NCI-H1105 (cell line): ENCODE measurements around the gene USP5.
"Not testable (repeated sequence)": the region's sequence is repeated elsewhere in the genome, so short reads cannot be mapped to it uniquely, and the experiment has no call there.

ENCODE experiments used
- DNase-seq: peaks from one replicate; lab custom pipeline; 2025; lab: John Stamatoyannopoulos, UW

Gene USP5

GRCh38 chr12:6865307-6865706, 13.4 kb downstream of the USP5 start:
- not testable (repeated sequence) for DNase-seq

- no peak for DNase-seq
These were observed 14.4 kb downstream of the USP5 start for GRCh38 chr12:6866163-6866919.

- DNase-seq = no peak
These were observed 15.0 kb downstream of the USP5 start for GRCh38 chr12:6866920-6867412.

DNA sequence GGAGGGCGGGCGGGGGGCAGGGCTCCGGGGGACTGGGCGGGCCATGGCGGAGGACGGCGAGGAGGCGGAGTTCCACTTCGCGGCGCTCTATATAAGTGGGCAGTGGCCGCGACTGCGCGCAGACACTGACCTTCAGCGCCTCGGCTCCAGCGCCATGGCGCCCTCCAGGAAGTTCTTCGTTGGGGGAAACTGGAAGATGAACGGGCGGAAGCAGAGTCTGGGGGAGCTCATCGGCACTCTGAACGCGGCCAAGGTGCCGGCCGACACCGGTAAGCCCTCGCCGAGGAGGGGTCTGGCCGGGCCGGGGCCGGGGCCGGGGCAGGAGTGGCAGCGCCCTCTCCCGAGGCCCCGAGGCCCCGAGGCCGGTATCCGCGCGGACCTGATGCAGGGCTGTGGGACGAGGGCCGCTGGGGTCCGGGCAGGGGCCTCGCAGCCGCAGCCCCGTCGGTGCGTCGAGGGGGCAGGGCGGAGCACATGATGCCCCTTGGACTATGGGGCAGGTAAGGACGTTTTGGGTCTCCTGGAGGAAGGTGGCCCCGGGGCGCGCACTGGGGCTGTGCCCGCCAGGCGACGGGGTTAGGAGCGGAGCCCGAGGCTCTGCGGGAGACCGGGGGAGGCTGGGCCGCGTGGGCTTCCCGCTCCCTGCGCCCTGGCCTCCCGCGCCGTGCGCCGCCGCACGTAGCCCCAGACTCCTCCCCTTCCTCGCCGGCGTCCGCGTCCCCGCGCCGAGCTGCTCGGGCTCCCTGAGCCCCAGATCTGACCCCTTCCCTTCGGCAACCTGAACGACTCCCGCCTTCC, 15.7 kb downstream of the USP5 start, which contains the start of gene TPI1:
TPI1 (plus strand) TSS at position 119 of the 798 bp plus-strand sequence; CDS start at position 155, 36 bp downstream.
- DNase-seq = peak; percentile 78

GRCh38 chr12:6868211-6869048, 16.5 kb downstream of the USP5 start:
- DNase-seq = no peak

GRCh38 chr12:6869049-6870021, 17.4 kb downstream of the USP5 start:
- peak; percentile 71 for DNase-seq

DNA sequence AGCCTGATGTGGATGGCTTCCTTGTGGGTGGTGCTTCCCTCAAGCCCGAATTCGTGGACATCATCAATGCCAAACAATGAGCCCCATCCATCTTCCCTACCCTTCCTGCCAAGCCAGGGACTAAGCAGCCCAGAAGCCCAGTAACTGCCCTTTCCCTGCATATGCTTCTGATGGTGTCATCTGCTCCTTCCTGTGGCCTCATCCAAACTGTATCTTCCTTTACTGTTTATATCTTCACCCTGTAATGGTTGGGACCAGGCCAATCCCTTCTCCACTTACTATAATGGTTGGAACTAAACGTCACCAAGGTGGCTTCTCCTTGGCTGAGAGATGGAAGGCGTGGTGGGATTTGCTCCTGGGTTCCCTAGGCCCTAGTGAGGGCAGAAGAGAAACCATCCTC, 18.4 kb downstream of the USP5 start:
- DNase-seq = not testable (repeated sequence)

DNA sequence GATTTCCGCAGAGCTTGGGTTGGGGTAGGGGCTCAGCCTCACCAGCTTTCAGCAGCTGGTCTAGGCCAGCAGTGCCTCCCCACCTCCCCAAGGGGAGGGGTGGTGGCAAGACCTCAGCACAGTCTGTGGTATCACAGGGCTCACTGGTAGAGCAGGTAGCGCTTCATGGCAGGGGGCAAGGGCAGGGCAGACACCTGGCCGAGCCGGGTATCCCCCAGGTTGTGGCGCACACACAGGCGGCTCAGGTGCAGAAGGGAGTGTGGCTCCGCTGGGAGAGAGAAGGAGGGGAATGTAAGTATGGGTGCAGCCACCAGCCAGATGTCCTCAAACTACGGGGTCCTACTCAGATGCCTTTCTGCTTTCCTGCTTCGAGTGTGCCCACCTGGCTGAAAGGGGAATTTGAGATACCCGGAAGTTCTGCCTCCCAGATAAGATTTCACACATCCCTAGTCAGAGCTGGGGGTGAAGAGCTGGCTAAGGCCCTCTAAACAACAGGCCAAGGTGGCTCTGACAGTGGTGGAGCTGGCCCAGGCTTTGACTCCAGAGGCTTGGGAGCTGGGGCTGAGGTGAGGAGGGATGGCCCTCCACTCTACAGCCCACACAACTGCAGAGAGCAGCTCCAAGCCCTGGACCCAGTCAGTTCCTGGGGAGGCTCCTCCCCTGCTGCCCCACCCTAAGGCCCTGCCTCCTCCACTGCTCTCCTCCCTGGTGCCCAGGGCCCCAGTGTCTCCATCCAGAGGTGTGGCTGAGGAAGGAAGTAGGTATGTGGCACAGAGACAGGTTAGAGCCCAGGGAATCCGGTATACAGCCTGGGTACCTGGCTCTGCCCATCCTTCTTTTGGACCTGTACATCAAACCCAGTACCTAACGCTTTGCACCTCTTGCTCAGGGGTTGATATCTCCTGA, 19.4 kb downstream of the USP5 start:
- DNase-seq = no peak

GRCh38 chr12:6872073-6873048, 20.4 kb downstream of the USP5 start:
- DNase-seq = peak; percentile 78

- peak; percentile 99 for DNase-seq
These were observed 21.4 kb downstream of the USP5 start, which contains the start of gene SPSB2 for GRCh38 chr12:6873094-6874014. Gene SPSB2 (minus strand): TSS chr12:6873303. CDS start chr12:6872901, 402 bp downstream.

GRCh38 chr12:6874015-6874368, 22.0 kb downstream of the USP5 start:
- DNase-seq = not testable (repeated sequence)

GRCh38 chr12:6879824-6880223, 27.9 kb downstream of the USP5 start:
- not testable (repeated sequence) for DNase-seq

DNA sequence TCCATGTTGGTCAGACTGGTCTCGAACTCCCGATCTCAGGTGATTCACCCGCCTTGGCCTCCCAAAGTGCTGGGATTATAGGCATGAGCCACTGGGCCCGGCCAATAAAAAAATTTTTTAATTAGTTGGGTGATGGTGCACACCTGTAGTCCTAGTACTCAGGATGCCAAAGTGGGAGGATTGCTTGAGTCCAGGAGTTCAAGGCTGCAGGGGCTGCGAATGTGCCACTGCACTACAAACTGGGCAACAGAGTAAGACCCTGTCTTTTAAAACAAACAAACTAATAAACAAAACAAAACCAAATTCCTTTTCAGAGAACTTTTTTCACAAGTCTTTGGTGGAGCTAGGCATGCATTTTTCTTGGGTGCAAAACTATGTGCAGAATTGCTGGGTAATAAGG, 31.3 kb downstream of the USP5 start:
- no peak for DNase-seq

GRCh38 chr12:6883683-6884082, 31.7 kb downstream of the USP5 start:
- no peak for DNase-seq

GRCh38 chr12:6884539-6884938, 32.6 kb downstream of the USP5 start:
- DNase-seq = no peak

GRCh38 chr12:6886206-6886999, 34.5 kb downstream of the USP5 start:
- not testable (repeated sequence) for DNase-seq

- no peak for DNase-seq
These were observed 35.5 kb downstream of the USP5 start for GRCh38 chr12:6887460-6887859.
